Sigmoid colon (tissue), 7 donors: Measurements from ENCODE around the gene PFKL. TPM values are rescaled to one million over a fixed set of nuclear protein-coding genes. Genes with fewer than 3 reads are reported as not detected.

Source experiments
- DNase-seq: peaks from one replicate; pipeline ENCODE4 v3.0.0-alpha.2; 2019
- H3K27ac ChIP-seq, 4 donors: fragments of 200-600 bp; sonication (generic); one replicate each; pipeline ENCODE4 v1.5.1; 2016 to 2019; ENCODE audit warnings: mild to moderate bottlenecking in 1 of 4
- H3K27me3 ChIP-seq, 3 donors: fragments of 200-600 bp; sonication (generic); one replicate each; pipeline ENCODE4 v1.5.1; 2019; ENCODE audit warnings: mild to moderate bottlenecking in 1 of 3
- H3K36me3 ChIP-seq, 4 donors: fragments of 200-600 bp; sonication (generic); one replicate each; pipeline ENCODE4 v1.5.1; 2016 to 2019
- H3K4me1 ChIP-seq, 4 donors: fragments of 200-600 bp; sonication (generic); one replicate each; pipeline ENCODE4 v1.5.1; 2017 to 2019
- H3K4me3 ChIP-seq, 4 donors: fragments of 200-600 bp; sonication (generic); one replicate each; pipeline ENCODE4 v1.5.1; 2017 to 2019; ENCODE audit warnings: mild to moderate bottlenecking in 2 of 4, moderate library complexity in 1 of 4
- H3K9me3 ChIP-seq, 4 donors: fragments of 200-600 bp in 3 of 4; sonication (generic) in 3 of 4; one replicate each; pipeline versions ENCODE4 v1.5.1 to v1.6.1; 2013 to 2019
- CTCF ChIP-seq, 4 experiments: fragments of 450-650 bp in 3 of 4; fragments of 200-600 bp in 1 of 4; IDR thresholded peaks; one replicate each; pipeline ENCODE4 v1.5.1; 2016 to 2019; ENCODE audit warnings: antibody characterized with exemption in 4 of 4, mild to moderate bottlenecking in 3 of 4, moderate library complexity in 2 of 4
- EP300 ChIP-seq, 4 donors: sonication (generic); formaldehyde crosslinking; IDR thresholded peaks; one replicate each; pipeline ENCODE4 v1.6.1; 2017; ENCODE audit warnings: antibody characterized with exemption in 4 of 4
- POLR2A ChIP-seq, 2 donors: fragments of 450-650 bp; IDR thresholded peaks; one replicate each; pipeline ENCODE4 v1.6.1; 2016; ENCODE audit warnings: antibody characterized with exemption in 2 of 2, mild to moderate bottlenecking in 2 of 2, moderate library complexity in 2 of 2
- POLR2AphosphoS5 ChIP-seq, 4 donors: sonication (generic); formaldehyde crosslinking; IDR thresholded peaks; one replicate each; pipeline ENCODE4 v1.6.1; 2017; ENCODE audit warnings: antibody characterized with exemption in 4 of 4
- WGBS, 2 donors: extraction: QIAGEN DNeasy Blood & Tissue Kit; methylation state at CpG; one replicate each; pipeline ENCODE4 v1.1.7; 2013; 5-methylcytosine and 5-hydroxymethylcytosine counted together
- intact Hi-C: fragments of 100-400 bp; cut with DNase I; formaldehyde crosslinking; loops from one replicate; pipeline ENCODE4 v1.15.1; 2023
- polyA plus RNA-seq, 3 donors: library from polyadenylated mRNA; stranded (reverse); fragments of 200-250 nt; gene quantifications; one replicate each; pipeline ENCODE4 v1.2.3, GENCODE V29; 2013
- total RNA-seq, 4 donors: library from RNA; depleted of rRNA; stranded (reverse); fragments of >200 nt; gene quantifications; one replicate each; pipeline ENCODE4 v1.1.0, GENCODE V29; 2016
- donor health status: healthy with polysubstance abuse.
- donor health status: Bipolar disorder and iron deficiency.
- donor health status: healthy.

Gene PFKL
- total and polyA plus RNA-seq, 7 donors = 38.0 to 159 (median 69.8) TPM

GRCh38 chr21:44344541-44345183 lies 44.8 kb downstream of the PFKL start:
- no peak overlapping the region for H3K4me3 ChIP-seq
- no peaks in the 10 kb centered on the region for H3K9me3 ChIP-seq
- intact Hi-C loops = loop anchor here (5.0 kb wide), 1 partner anchor 448 kb away; no protein-coding TSS in a partner anchor
- DNase-seq = no peak
- H3K27me3 ChIP-seq = peaks cover 6 to 40% (median 16%) of the 10 kb centered on the region in 3 donors
- H3K36me3 ChIP-seq = no peaks in the 10 kb centered on the region
- H3K27ac ChIP-seq = no peak overlapping the region
- TF ChIP-seq EP300 (IDR thresholded peaks at IDR 0.05) = no peak
- TF ChIP-seq CTCF (IDR thresholded peaks at IDR 0.05) = no peak
- TF ChIP-seq POLR2A (IDR thresholded peaks at IDR 0.05) = no peak
- no peak for TF ChIP-seq POLR2AphosphoS5 (IDR thresholded peaks at IDR 0.05)
- peaks cover 0 to 8% (median 7%) of the 10 kb centered on the region in 4 donors for H3K4me1 ChIP-seq
- 77 to 82% methylated on average over 17 of the region's 17 CpGs for WGBS, 2 donors

- H3K4me1 ChIP-seq = peaks cover 0 to 5% (median 4%) of the 10 kb centered on the region in 4 donors
- no peaks in the 10 kb centered on the region for H3K36me3 ChIP-seq
- no peak overlapping the region for H3K4me3 ChIP-seq
- no peak for DNase-seq
- H3K9me3 ChIP-seq = no peaks in the 10 kb centered on the region
- WGBS, 2 donors = 69 to 77% methylated on average over 11 of the region's 11 CpGs
- intact Hi-C loops = no loop called here
- peaks cover 13 to 49% (median 25%) of the 10 kb centered on the region in 3 donors for H3K27me3 ChIP-seq
- H3K27ac ChIP-seq = no peak overlapping the region
- TF ChIP-seq EP300 (IDR thresholded peaks at IDR 0.05) (no peak), POLR2AphosphoS5 (IDR thresholded peaks at IDR 0.05) (no peak), POLR2A (IDR thresholded peaks at IDR 0.05) (no peak), CTCF (IDR thresholded peaks at IDR 0.05) (no peak)
Measured at GRCh38 chr21:44345495-44345894, 45.6 kb downstream of the PFKL start.

GRCh38 chr21:44347911-44348451 lies 48.1 kb downstream of the PFKL start:
- intact Hi-C loops = no loop called here
- 21 to 45% methylated on average over 22 of the region's 22 CpGs for WGBS, 2 donors
- no peak overlapping the region for H3K27ac ChIP-seq
- no peak overlapping the region for H3K4me3 ChIP-seq
- TF ChIP-seq CTCF (IDR thresholded peaks at IDR 0.05) (no peak), POLR2AphosphoS5 (IDR thresholded peaks at IDR 0.05) (no peak), EP300 (IDR thresholded peaks at IDR 0.05) (no peak), POLR2A (IDR thresholded peaks at IDR 0.05) (no peak)
- peaks cover 17 to 72% (median 34%) of the 10 kb centered on the region in 3 donors for H3K27me3 ChIP-seq
- peaks cover 0 to 10% (median 6%) of the 10 kb centered on the region in 4 donors for H3K4me1 ChIP-seq
- H3K9me3 ChIP-seq = no peaks in the 10 kb centered on the region
- H3K36me3 ChIP-seq = no peaks in the 10 kb centered on the region
- DNase-seq = no peak

- Histone ChIP-seq H3K9me3 (no peaks in the 10 kb centered on the region), H3K4me1 (peaks cover 0 to 10% (median 6%) of the 10 kb centered on the region in 4 donors), H3K27me3 (peaks cover 17 to 72% (median 34%) of the 10 kb centered on the region in 3 donors), H3K36me3 (no peaks in the 10 kb centered on the region), H3K27ac (no peak overlapping the region), H3K4me3 (no peak overlapping the region)
- intact Hi-C loops = no loop called here
- 51 to 86% methylated on average over 19 of the region's 19 CpGs for WGBS, 2 donors
- DNase-seq = no peak
- no peak for TF ChIP-seq POLR2AphosphoS5 (IDR thresholded peaks at IDR 0.05)
- TF ChIP-seq CTCF (IDR thresholded peaks at IDR 0.05) = no peak
- TF ChIP-seq EP300 (IDR thresholded peaks at IDR 0.05) = no peak
- no peak for TF ChIP-seq POLR2A (IDR thresholded peaks at IDR 0.05)
Measured at GRCh38 chr21:44348861-44349260, 49.0 kb downstream of the PFKL start.
